ENCODE data around the gene STXBP3.

GRCh38 chr1:108728327-108728923 lies 18.0 kb upstream of the STXBP3 start:
- TF ChIP-seq CTCF (IDR thresholded peaks at IDR 0.05; ENCODE audit: low read depth, low read length) (no peak), EZH2phosphoT487 (IDR thresholded peaks at IDR 0.05; ENCODE audit: low read depth) (no peak)

Data from OCI-LY3 (cell line).